ENCODE results near the gene ZNF318. TPM values are rescaled to one million over a fixed set of nuclear protein-coding genes. Genes with fewer than 3 reads are reported as not detected.

The ZNF318 gene
- total and polyA plus RNA-seq, 2 donors (not counting 1 experiment from before 2014, with no cell fraction given) = 79.7 to 91.8 TPM

DNA sequence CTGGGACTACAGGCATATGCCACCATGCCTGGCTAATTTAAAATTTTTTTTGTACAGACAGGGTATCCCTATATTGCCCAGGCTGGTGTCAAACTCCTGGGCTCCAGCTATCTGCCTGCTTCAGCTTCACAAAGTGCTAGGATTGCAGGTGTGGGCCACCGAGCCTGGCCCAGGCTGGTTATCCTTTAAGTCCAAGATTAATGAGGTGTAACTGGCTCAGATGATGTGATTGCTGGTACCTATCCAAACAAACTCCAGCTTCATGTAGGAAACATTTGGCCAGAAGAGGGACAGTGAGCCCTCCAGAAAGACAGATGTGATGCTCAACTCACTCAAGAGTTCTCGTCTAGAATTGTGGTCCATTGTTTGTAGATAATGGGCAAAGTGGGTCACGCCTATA is 9.2 kb upstream of the ZNF318 start:
- H3K4me2 ChIP-seq (replicated peaks; ENCODE audit: low read depth, low read length, poor library complexity, severe bottlenecking) = peak overlapping the region; percentile 1
- H3K4me1 ChIP-seq (ENCODE audit: control insufficient read depth in 2 of 2, insufficient read depth in 2 of 2, low read length in 2 of 2) = peaks cover 84 to 87% of the 10 kb centered on the region in 2 donors
- peaks cover 13% of the 10 kb centered on the region for H3K79me2 ChIP-seq (ENCODE audit: control insufficient read depth, insufficient read depth, low read length)
- no peak overlapping the region for H3K9ac ChIP-seq (ENCODE audit: low read length)
- no peak overlapping the region for H3K4me3 Mint-ChIP-seq
- peaks cover 66% of the 10 kb centered on the region for H3K4me1 Mint-ChIP-seq
- H3K27ac ChIP-seq (ENCODE audit: low read length in 2 of 2) = no peak overlapping the region
- peaks cover 0 to 4% (median 2%) of the 10 kb centered on the region in 4 experiments for H3K27me3 ChIP-seq (replicated peaks in 1 of 4; ENCODE audit: control extremely low read depth in 1 of 4, control insufficient read depth in 3 of 4, insufficient read depth in 4 of 4, low read length in 3 of 4)
- H2AFZ ChIP-seq (ENCODE audit: insufficient read depth, low read depth, low read length, poor library complexity, severe bottlenecking) = no peak overlapping the region
- 100% methylated on average over 2 of the region's 3 CpGs for WGBS (ENCODE audit: insufficient coverage)
- ATAC-seq (ENCODE audit: low read depth) (no peak), DNase-seq (no peak)
- H3K36me3 ChIP-seq (replicated peaks in 1 of 2; ENCODE audit: control extremely low read depth in 1 of 2, control insufficient read depth in 1 of 2, extremely low read depth in 1 of 2, insufficient read depth in 2 of 2, low read length in 1 of 2) = no peaks in the 10 kb centered on the region
- TF ChIP-seq, protein P1, sequence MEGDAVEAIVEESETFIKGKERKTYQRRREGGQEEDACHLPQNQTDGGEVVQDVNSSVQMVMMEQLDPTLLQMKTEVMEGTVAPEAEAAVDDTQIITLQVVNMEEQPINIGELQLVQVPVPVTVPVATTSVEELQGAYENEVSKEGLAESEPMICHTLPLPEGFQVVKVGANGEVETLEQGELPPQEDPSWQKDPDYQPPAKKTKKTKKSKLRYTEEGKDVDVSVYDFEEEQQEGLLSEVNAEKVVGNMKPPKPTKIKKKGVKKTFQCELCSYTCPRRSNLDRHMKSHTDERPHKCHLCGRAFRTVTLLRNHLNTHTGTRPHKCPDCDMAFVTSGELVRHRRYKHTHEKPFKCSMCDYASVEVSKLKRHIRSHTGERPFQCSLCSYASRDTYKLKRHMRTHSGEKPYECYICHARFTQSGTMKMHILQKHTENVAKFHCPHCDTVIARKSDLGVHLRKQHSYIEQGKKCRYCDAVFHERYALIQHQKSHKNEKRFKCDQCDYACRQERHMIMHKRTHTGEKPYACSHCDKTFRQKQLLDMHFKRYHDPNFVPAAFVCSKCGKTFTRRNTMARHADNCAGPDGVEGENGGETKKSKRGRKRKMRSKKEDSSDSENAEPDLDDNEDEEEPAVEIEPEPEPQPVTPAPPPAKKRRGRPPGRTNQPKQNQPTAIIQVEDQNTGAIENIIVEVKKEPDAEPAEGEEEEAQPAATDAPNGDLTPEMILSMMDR (IDR thresholded peaks at IDR 0.05) = no peak
- TF ChIP-seq EZH2 (IDR thresholded peaks at IDR 0.05; ENCODE audit: borderline replicate concordance, insufficient read depth, low read depth, low read length, poor library complexity, severe bottlenecking) = no peak
- intact Hi-C loops (cut with micrococcal nuclease) = no loop called here
- no peaks in the 10 kb centered on the region for H3K9me3 Mint-ChIP-seq (ENCODE audit: insufficient read depth)
- no peak overlapping the region for H3K27ac Mint-ChIP-seq
- CTCF ChIA-PET = interaction anchor here (1.3 to 4.0 kb wide), 3 partner anchors 8 to 117 kb away, joined by 4 to 19 read pairs (median 11); partner anchors contain the start of gene ZNF318
- POLR2A ChIA-PET = interaction anchor here (2.2 kb wide), 1 partner anchor 10 kb away, joined by 15 read pairs; the partner anchor contains the start of gene ZNF318
- H4K20me1 ChIP-seq (ENCODE audit: control insufficient read depth, insufficient read depth, low read length, poor library complexity, severe bottlenecking) = no peaks in the 10 kb centered on the region
- H3K9me3 ChIP-seq (ENCODE audit: control extremely low read depth in 1 of 3, control insufficient read depth in 2 of 3, insufficient read depth in 1 of 3, low read length in 2 of 3) = peaks cover 0 to 7% (median 0%) of the 10 kb centered on the region in 3 donors
- H3K4me3 ChIP-seq (ENCODE audit: control extremely low read depth in 1 of 5, extremely low read depth in 1 of 5, insufficient read depth in 1 of 5, low read depth in 2 of 5, low read length in 4 of 5) = no peak overlapping the region
- H3K27me3 Mint-ChIP-seq = peaks cover 12% of the 10 kb centered on the region

DNA sequence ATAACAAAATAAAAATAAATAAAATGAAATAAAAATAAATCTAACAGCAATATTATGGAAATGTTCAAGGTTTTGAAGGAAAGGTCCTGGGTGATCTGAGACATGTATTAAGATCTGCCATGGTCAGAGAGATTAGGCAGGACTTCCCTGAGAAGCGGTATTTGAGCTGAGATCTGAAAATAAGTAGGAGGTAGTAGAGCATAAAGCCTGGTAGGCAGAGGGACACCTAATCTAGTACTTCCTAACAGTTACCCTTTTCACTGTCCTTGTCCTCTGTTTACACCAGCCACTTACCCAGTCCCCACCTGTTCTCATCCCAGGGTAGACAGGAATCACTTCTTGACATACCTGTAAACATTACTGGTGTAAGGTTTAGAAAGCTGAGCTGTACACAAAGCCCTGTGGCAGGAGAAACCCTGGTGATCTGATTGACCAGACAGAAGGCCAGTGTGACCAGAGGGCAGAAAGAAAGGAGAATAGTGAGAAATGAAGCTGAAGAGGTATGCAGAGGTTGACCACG is 8.3 kb upstream of the ZNF318 start:
- H3K4me3 Mint-ChIP-seq = peak overlapping the region; percentile 54
- no CpG with 5 or more reads among the region's 2 CpGs for WGBS (ENCODE audit: insufficient coverage)
- no peaks in the 10 kb centered on the region for H3K36me3 ChIP-seq (replicated peaks in 1 of 2; ENCODE audit: control extremely low read depth in 1 of 2, control insufficient read depth in 1 of 2, extremely low read depth in 1 of 2, insufficient read depth in 2 of 2, low read length in 1 of 2)
- no peak overlapping the region for H2AFZ ChIP-seq (ENCODE audit: insufficient read depth, low read depth, low read length, poor library complexity, severe bottlenecking)
- no peak for TF ChIP-seq EZH2 (IDR thresholded peaks at IDR 0.05; ENCODE audit: borderline replicate concordance, insufficient read depth, low read depth, low read length, poor library complexity, severe bottlenecking)
- TF ChIP-seq, protein P1 (IDR thresholded peaks at IDR 0.05) = no peak
- intact Hi-C loops (cut with micrococcal nuclease) = no loop called here
- H3K4me1 Mint-ChIP-seq = peaks cover 65% of the 10 kb centered on the region
- ChIA-PET POLR2A (interaction anchor here (2.2 kb wide), 1 partner anchor 9 kb away, joined by 15 read pairs; the partner anchor contains the start of gene ZNF318), CTCF (interaction anchor here (1.3 to 4.0 kb wide), 5 partner anchors 7 to 116 kb away, joined by 3 to 19 read pairs (median 7); partner anchors contain the start of genes CRIP3 and ZNF318)
- peaks cover 0 to 6% (median 0%) of the 10 kb centered on the region in 3 donors for H3K9me3 ChIP-seq (ENCODE audit: control extremely low read depth in 1 of 3, control insufficient read depth in 2 of 3, insufficient read depth in 1 of 3, low read length in 2 of 3)
- ATAC-seq (ENCODE audit: low read depth) (no peak), DNase-seq (no peak)
- no peak overlapping the region for H3K4me3 ChIP-seq (ENCODE audit: control extremely low read depth in 1 of 5, extremely low read depth in 1 of 5, insufficient read depth in 1 of 5, low read depth in 2 of 5, low read length in 4 of 5)
- peaks cover 0 to 4% (median 2%) of the 10 kb centered on the region in 4 experiments for H3K27me3 ChIP-seq (replicated peaks in 1 of 4; ENCODE audit: control extremely low read depth in 1 of 4, control insufficient read depth in 3 of 4, insufficient read depth in 4 of 4, low read length in 3 of 4)
- peaks cover 83 to 86% of the 10 kb centered on the region in 2 donors for H3K4me1 ChIP-seq (ENCODE audit: control insufficient read depth in 2 of 2, insufficient read depth in 2 of 2, low read length in 2 of 2)
- peaks cover 12% of the 10 kb centered on the region for H3K27me3 Mint-ChIP-seq
- no peak overlapping the region for H3K27ac Mint-ChIP-seq
- no peaks in the 10 kb centered on the region for H4K20me1 ChIP-seq (ENCODE audit: control insufficient read depth, insufficient read depth, low read length, poor library complexity, severe bottlenecking)
- H3K9me3 Mint-ChIP-seq (ENCODE audit: insufficient read depth) = no peaks in the 10 kb centered on the region
- no peak overlapping the region for H3K9ac ChIP-seq (ENCODE audit: low read length)
- H3K4me2 ChIP-seq (replicated peaks; ENCODE audit: low read depth, low read length, poor library complexity, severe bottlenecking) = peak overlapping the region; percentile 50
- H3K27ac ChIP-seq (ENCODE audit: low read length in 2 of 2) = no peak overlapping the region
- peaks cover 16% of the 10 kb centered on the region for H3K79me2 ChIP-seq (ENCODE audit: control insufficient read depth, insufficient read depth, low read length)

Measured in B cell (primary cell).